ENCODE measurements around the gene ZMIZ1.

The ZMIZ1 gene

DNA sequence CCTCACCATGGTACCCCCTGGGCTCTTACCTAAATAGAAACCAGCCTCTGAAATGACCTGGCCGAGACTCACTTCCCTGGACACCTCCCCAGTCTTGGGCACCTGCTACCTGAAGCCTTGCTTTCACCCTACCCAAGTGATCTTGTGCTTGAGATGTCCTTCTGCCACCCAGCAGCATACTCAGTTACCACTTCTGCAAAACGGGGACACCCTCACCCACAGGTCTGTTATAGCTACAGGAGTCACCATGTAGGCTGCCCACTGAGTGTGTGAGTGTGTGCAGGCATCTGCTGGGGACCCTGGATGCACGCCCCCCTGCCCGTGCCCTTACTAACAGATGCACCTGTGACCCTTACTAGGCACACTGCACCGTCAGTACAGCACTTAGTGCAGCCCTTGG is 183.7 kb downstream of the ZMIZ1 start:
- peaks cover 26% of the 10 kb centered on the region for H4K20me1 ChIP-seq (ENCODE audit: insufficient read depth, low read length, poor library complexity, severe bottlenecking)

DNA sequence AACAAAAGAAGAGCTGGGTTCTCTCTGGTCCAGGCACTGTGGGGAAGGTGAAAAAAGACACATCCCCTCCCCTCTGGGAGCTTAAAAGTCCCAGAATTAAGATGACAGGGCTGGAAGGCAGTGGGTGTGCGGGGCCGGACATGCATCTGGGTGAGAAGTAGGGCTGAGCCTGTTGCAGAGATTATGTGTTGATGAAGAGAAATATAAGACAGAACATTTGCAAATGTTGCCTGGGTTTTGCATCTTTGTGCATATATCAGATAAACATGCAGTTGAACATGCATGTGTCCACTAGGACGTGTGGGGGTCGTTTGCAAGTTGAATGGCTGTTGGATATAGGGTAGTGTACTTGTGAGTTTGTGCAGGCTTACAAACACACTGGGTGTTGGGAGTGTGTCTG is 184.2 kb downstream of the ZMIZ1 start:
- no peaks in the 10 kb centered on the region for H3K27me3 ChIP-seq (ENCODE audit: insufficient read depth, low read length, poor library complexity, severe bottlenecking)
- peaks cover 38% of the 10 kb centered on the region for H3K79me2 ChIP-seq (ENCODE audit: insufficient read depth, low read length)
- no peak overlapping the region for H3K4me3 ChIP-seq (ENCODE audit: low read length, poor library complexity, severe bottlenecking)
- peaks cover 60% of the 10 kb centered on the region; the same call in 1 of the 2 replicates for H3K36me3 ChIP-seq (ENCODE audit: insufficient read depth, low read length)
- H3K4me1 ChIP-seq (ENCODE audit: insufficient read depth, low read length, poor library complexity, severe bottlenecking) = peaks cover 2% of the 10 kb centered on the region
- no peak overlapping the region for H2AFZ ChIP-seq (ENCODE audit: low read length)
- no peaks in the 10 kb centered on the region for H3K9me2 ChIP-seq (replicated peaks; ENCODE audit: low read depth, low read length)
- H4K20me1 ChIP-seq (ENCODE audit: insufficient read depth, low read length, poor library complexity, severe bottlenecking) = peaks cover 29% of the 10 kb centered on the region
- no peaks in the 10 kb centered on the region for H3F3A ChIP-seq (ENCODE audit: low read depth)
- no peak for TF ChIP-seq EZH2phosphoT487 (IDR thresholded peaks at IDR 0.05; ENCODE audit: borderline replicate concordance)
- TF ChIP-seq, protein P1, sequence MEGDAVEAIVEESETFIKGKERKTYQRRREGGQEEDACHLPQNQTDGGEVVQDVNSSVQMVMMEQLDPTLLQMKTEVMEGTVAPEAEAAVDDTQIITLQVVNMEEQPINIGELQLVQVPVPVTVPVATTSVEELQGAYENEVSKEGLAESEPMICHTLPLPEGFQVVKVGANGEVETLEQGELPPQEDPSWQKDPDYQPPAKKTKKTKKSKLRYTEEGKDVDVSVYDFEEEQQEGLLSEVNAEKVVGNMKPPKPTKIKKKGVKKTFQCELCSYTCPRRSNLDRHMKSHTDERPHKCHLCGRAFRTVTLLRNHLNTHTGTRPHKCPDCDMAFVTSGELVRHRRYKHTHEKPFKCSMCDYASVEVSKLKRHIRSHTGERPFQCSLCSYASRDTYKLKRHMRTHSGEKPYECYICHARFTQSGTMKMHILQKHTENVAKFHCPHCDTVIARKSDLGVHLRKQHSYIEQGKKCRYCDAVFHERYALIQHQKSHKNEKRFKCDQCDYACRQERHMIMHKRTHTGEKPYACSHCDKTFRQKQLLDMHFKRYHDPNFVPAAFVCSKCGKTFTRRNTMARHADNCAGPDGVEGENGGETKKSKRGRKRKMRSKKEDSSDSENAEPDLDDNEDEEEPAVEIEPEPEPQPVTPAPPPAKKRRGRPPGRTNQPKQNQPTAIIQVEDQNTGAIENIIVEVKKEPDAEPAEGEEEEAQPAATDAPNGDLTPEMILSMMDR (conservative IDR thresholded peaks at IDR 0.05; ENCODE audit: low read length) = no peak
- H3K9me3 ChIP-seq (ENCODE audit: insufficient read depth, low read depth, low read length) = no peaks in the 10 kb centered on the region
- H3K4me2 ChIP-seq (ENCODE audit: low read depth, low read length, poor library complexity, severe bottlenecking) = no peak overlapping the region
- no peak overlapping the region for H3K9ac ChIP-seq (ENCODE audit: low read depth, low read length, poor library complexity, severe bottlenecking)

More for the DNA sequence above, 183.7 kb downstream of the ZMIZ1 start:
- H3K4me1 ChIP-seq (ENCODE audit: insufficient read depth, low read length, poor library complexity, severe bottlenecking) = peaks cover 3% of the 10 kb centered on the region
- H3K36me3 ChIP-seq (ENCODE audit: insufficient read depth, low read length) = peaks cover 56% of the 10 kb centered on the region; the same call in 1 of the 2 replicates
- H3F3A ChIP-seq (ENCODE audit: low read depth) = no peaks in the 10 kb centered on the region
- no peak overlapping the region for H2AFZ ChIP-seq (ENCODE audit: low read length)
- H3K27me3 ChIP-seq (ENCODE audit: insufficient read depth, low read length, poor library complexity, severe bottlenecking) = no peaks in the 10 kb centered on the region
- no peaks in the 10 kb centered on the region for H3K9me2 ChIP-seq (replicated peaks; ENCODE audit: low read depth, low read length)
- no peak overlapping the region for H3K4me2 ChIP-seq (ENCODE audit: low read depth, low read length, poor library complexity, severe bottlenecking)
- peaks cover 43% of the 10 kb centered on the region for H3K79me2 ChIP-seq (ENCODE audit: insufficient read depth, low read length)
- H3K9me3 ChIP-seq (ENCODE audit: insufficient read depth, low read depth, low read length) = no peaks in the 10 kb centered on the region
- no peak overlapping the region for H3K9ac ChIP-seq (ENCODE audit: low read depth, low read length, poor library complexity, severe bottlenecking)
- no peak overlapping the region for H3K4me3 ChIP-seq (ENCODE audit: low read length, poor library complexity, severe bottlenecking)
- TF ChIP-seq EZH2phosphoT487 (IDR thresholded peaks at IDR 0.05; ENCODE audit: borderline replicate concordance) = no peak
- TF ChIP-seq, protein P1 (conservative IDR thresholded peaks at IDR 0.05; ENCODE audit: low read length) = no peak

DNA sequence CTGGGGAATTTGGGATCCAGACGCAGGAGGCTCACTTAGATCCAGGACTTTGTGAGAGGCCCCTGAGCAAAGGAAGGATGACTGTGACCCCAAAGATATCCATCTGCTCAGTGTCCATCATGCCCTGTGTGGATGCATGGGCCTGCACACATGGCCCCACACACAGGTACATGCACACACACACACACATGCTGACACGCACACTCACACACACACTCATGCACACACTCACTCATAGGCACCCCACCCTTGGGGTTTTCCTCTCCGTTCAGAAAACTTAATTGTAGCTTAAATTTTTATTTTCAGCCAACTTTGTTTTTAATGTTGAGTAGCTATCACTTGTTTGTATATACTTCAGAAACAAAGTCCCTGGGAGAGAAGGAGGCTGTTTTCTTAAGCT is 184.9 kb downstream of the ZMIZ1 start:
- Histone ChIP-seq H4K20me1 (ENCODE audit: insufficient read depth, low read length, poor library complexity, severe bottlenecking) (peaks cover 30% of the 10 kb centered on the region), H3K36me3 (ENCODE audit: insufficient read depth, low read length) (peaks cover 66% of the 10 kb centered on the region; the same call in 1 of the 2 replicates), H3K79me2 (ENCODE audit: insufficient read depth, low read length) (peaks cover 35% of the 10 kb centered on the region), H3K9me2 (replicated peaks; ENCODE audit: low read depth, low read length) (no peaks in the 10 kb centered on the region), H3F3A (ENCODE audit: low read depth) (no peaks in the 10 kb centered on the region), H3K27me3 (ENCODE audit: insufficient read depth, low read length, poor library complexity, severe bottlenecking) (no peaks in the 10 kb centered on the region), H3K9ac (ENCODE audit: low read depth, low read length, poor library complexity, severe bottlenecking) (no peak overlapping the region), H3K4me1 (ENCODE audit: insufficient read depth, low read length, poor library complexity, severe bottlenecking) (no peaks in the 10 kb centered on the region), H3K9me3 (ENCODE audit: insufficient read depth, low read depth, low read length) (no peaks in the 10 kb centered on the region), H3K4me3 (ENCODE audit: low read length, poor library complexity, severe bottlenecking) (no peak overlapping the region), H2AFZ (ENCODE audit: low read length) (no peak overlapping the region), H3K4me2 (ENCODE audit: low read depth, low read length, poor library complexity, severe bottlenecking) (no peak overlapping the region)
- TF ChIP-seq EZH2phosphoT487 (IDR thresholded peaks at IDR 0.05; ENCODE audit: borderline replicate concordance) = no peak
- TF ChIP-seq, protein P1 (conservative IDR thresholded peaks at IDR 0.05; ENCODE audit: low read length) = no peak

Measured in Loucy (cell line).